ENCODE measurements around the gene RBPJ.
"Not testable (repeated sequence)": the region's sequence is repeated elsewhere in the genome, so short reads cannot be mapped to it uniquely, and the experiment has no call there.

RBPJ gene

DNA sequence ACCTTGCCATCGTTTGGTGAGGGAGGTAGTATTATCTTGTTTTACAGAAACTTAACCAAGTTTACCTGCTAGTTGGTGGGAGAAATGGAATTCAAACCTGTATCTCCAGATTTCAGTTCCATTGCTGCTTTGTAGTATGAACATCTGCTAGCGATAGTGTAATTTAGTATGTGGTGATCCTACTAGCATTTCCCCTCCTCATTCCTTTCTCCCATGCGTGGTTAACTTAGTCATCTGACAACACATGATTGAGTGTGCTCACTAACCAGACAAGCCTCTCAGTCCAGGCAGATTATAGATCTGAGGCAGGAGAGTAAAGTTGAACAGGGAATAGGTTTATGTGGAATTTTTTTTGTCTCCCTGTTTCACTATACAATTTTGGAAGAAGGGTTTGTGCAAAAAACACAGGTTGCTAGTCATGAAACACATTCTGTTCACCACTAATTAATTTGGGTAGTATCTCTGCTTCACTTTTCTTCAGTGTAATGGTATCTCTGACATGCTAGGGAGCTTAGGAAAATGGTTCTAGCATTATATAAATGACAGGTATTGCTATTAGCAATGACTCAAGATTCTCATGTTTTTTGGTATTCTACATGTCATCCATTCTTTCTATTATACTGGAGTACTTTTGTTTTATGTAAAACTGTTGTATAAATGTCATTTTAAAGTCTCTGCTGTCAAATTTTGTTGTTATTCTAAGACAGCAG is 21.7 kb downstream of the RBPJ start:
- DNase-seq (ENCODE audit: low spot score) = peak; percentile 87

DNA sequence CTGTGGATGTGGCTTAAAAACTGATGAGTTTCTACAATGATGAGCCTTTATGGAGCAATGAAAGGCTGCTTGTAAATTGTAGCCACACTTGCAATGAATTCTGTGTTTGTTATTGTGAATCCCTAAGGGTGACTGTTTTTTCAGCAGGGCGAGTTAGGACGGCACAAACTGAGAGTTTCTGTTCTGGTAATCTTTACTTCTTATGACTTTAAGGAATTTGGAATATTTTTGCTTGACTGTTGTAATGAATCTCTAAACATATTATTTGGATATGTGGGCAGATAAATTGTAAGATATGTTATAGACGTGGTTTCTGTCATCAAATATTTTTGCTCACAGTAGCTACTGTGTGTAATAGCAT is 22.2 kb downstream of the RBPJ start:
- DNase-seq (ENCODE audit: low spot score) = peak; percentile 49

DNA sequence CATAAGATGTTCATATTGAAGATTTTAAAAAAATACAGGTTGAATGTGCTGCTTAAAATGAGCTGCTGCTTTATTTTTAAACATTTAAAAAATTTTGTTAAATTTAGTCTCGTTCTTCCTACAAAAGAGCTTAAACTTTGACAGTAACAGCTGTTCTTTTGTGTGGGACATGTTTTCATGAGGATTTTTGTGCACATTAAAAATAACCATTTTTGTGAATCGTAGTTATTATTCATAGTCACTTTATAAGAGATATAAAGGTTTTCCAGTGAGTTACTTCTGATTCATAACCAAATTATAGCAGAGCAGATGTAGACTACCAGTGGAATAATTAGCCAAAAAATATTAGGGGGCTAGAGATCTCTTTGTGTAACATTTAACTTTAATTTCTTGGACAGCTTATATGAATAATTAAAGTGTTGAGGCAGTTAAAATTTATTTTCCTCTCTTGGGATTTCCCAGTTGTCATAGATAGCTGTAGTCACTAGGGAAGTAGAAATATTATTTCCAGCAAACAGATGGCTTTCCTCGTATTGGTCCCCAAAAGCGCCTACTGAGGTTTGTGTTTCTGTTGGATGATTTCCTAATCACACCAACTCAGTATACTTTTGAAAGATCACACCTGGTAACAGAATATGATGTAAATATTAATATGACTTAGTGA is 24.2 kb downstream of the RBPJ start:
- DNase-seq (ENCODE audit: low spot score) = no peak

DNA sequence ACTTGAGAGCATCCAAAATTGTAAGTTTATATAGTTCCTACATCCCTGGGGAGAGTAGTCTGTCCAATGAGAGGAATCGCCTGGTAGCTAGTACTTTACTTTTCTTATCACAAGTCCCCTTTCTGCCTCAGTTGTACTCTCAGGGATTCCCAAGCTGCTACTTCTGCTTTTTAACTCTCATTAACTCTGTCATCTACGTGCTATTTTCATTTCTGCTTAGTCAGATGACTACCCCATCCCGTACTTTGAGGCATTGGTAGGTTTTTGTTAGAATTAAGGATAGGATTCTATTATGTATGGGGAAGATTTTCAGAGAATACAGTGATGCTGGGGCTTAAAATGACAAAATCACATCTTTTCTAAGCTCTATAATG is 24.7 kb downstream of the RBPJ start:
- DNase-seq (ENCODE audit: low spot score) = no peak

DNA sequence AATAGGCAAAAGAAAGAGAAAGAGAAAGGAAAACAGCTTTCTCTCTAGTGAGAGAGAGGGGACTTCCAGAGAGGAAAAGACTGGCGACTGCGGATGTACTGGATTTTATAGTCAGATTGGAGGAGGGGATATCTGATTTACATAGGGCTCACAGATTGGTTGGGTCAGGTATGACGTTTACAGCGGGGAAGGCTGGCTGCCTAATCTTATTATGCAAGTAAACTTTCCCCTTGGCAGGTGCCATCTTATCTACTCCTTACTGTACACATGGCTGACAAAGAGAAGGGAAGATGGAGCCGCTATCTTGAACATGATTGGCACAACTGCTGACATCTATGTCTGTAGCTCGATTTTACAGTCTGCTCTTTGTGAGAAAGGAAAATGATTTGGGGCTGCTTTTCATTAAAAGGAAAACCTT is 25.4 kb downstream of the RBPJ start:
- peak; percentile 53 for DNase-seq (ENCODE audit: low spot score)

DNA sequence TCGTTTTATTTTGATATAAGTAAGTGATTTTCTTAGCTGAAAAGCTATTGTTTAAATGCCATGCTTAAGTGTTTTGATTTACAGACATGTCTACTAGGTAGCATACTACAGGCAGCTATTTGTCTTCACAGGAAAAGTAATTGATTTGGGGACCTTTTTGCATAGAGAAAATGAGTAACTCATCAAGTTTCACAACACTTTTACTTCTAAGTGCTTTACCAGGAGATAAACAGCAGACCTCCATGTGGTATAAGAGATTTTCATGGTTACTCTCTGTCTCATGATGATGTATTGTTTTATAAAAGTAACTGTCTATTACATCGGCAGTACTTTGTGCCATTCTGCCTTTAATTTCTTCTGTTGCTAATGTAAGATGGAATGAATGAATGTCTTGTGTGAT is 28.7 kb downstream of the RBPJ start:
- DNase-seq (ENCODE audit: low spot score) = no peak

DNA sequence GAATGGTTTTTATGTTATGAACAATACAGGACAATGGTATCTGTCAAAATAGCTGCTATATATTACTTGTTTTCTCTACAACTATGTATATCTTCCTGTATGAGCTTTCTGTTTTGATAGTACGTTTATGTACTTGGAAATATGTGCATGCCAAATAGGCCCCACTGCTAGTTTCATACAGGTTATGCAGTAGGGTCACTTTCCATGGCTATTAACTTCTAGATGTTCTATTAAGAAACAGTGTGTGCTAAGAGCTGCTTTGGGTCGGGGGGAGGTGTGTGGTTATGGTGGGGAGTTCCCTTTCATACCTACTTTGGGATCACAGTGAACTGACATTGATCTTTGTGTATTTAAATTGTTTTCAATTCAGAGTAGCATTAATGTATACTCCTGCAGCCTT is 30.9 kb downstream of the RBPJ start:
- DNase-seq (ENCODE audit: low spot score) = no peak

DNA sequence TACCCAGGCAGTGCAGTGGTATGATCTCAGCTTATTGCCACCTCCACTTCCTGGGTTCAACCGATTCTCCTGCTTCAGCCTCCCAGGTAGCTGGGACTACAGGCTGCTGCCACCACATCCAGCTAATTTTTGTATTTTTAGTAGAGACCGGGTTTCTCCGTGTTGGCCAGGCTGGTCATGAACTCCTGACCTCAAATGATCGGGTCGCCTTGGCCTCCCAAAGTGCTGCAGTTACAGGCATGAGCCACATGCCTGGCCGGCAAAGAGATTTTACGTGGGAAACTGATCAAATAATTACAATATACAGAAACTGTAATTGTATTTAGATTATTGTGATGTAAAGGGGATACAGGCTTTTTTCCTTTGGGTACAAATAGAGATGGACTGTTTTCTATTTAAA is 33.7 kb downstream of the RBPJ start:
- no peak for DNase-seq (ENCODE audit: low spot score)

DNA sequence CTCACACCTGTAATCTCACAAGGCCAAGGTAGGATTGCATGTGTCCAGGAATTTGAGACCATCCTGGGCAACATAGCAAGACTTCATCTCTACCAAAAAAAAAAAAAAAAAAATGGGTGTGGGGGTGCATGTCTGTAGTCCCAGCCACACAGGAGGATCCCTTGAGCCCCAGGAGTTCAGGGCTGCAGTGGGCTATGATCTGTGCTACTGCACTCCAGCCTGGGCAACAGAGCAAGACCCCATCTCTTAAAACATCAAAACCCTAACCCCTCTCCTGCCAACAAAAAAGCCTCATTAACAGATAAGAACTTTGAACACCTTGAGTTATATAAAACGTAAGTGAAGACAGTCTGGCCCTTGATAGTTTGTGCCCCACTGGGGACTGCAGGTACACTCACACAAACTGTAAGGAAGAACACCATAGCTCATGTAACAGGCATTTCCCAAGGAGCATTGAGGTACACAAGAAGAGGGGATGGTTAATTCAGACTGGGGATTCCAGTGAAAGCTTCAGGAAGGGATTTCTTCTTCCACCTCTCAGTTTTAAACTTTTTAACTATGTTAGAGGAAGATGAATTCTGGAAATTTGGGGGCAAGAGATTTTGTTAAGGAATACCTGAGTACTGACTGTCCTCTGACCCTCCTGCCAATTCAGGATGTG is 34.7 kb downstream of the RBPJ start:
- DNase-seq (ENCODE audit: low spot score) = no peak

DNA sequence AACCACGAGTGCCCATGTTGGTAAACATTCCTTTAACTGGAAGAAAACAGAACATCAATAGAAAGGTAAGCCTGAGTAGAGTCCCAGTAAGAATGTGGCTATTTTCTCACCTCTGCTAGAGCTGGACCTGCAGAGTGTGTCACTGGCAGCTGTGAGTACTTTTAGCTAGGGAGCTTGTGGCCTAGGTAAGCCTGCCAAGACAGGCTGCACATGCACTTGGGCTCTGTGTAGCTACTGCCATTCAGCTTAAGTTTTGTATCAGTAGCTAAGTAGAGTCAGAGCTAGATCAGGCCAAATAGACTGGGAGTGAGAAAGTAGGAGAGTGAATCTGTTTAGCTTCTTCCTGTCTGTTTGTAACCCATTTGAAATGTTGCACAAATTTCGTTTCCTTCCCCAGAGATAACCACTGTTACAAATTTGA is 35.3 kb downstream of the RBPJ start:
- no peak for DNase-seq (ENCODE audit: low spot score)

DNA sequence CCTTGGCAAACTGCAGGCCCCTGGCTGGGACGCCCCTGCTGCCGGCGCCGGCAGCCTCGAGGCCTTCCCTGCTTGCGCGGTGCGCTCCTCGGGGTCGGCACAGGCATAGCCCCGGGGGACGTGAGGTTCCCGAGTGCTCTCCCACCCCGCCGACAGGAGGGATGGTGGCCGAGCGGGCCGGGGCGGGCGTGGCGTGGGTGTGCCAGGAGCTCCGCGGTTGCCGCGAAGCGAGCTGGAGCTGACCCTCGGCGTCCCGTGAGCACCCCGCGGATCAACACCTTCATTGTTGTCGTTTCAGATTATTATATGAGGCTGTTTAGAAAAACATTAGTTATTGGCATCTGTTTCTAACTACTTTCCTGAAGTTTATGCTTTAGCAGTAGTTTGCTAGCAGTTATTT is 38.7 kb downstream of the RBPJ start:
- not testable (repeated sequence) for DNase-seq (ENCODE audit: low spot score)

DNA sequence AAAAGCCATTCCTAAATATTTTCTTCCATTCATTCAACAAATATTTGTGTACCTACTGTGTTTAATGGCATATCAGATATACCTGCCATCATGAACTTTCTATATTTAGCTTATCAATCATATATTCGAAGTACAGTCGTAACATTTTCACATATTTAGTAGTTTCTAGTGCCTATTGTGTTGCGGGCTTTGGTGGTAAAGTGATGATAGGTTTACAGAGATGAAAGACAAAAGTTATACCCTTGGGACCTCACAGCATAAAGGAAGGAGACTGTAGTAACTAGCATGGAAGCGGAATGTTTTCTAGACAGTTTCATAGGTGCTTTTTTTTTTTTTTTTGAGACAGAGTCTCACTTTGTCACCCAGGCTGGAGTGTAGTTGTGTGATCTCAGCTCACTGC is 39.5 kb downstream of the RBPJ start:
- no peak for DNase-seq (ENCODE audit: low spot score)

DNA sequence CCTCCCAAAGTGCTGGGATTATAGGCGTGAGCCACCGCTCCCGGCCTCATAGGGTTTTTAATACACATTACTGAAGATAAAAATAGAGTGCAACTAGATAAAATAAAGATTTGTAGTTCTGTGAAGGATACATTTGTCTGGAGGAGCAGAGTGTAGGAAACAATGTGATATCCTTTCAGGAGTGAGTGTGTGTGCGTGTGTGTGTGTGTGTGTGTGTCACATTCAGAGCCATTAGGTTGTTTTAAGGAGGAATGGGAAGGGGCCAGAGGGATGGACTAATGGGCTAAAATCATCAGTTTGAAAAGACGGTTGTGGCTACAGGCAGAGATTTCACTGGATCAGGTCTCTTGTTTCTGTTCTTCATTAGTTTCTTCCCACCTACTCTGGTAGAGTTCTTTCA is 40.0 kb downstream of the RBPJ start:
- DNase-seq (ENCODE audit: low spot score) = no peak

DNA sequence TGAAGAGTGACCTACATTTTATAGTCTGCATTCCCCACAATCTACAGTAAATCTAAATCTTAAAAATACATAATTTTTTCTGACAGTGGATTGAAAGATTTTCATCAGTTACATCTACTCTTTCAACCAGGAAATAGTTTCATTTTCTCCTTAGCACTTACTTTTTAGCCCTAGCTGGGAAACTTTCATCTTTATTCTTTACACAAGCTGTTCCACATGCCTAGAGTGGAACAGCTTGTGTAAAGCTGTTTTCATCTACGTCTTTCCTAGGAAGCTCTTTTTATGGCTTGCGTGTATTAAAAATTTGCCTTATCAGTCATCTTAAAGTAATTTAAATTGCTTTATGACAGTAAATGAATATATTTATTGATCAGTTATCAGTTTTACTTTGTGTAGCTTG is 40.5 kb downstream of the RBPJ start:
- DNase-seq (ENCODE audit: low spot score) = no peak

DNA sequence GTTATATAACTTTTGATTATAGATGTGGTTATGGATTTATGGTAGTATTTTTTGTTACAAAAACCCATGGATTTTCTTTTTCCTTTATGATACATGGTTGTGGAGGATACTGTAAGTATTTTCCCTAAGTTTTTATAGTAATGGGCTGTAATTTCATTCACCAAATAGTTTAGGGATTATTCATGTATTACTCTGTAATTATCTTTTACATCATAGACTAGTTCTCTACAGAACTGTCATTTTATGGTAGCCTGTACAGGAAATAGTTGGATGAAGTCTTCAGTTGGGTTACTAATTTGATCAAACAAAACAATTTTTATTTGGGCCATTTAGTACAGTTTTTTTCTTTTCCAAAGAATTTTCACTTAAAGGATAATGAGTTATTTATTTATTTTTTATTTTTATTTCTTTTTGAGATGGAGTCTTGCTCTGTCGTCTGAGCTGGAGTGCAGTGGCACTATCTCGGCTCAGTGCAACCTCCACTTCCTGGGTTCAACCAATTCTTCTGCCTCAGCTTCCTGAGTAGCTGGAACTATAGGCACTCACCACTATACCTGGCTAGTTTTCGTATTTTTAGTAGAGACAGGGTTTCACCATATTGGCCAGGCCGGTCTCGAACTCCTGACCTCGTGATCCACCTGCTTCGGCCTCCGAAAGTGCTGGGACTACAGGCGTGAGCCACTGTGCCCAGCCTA is 42.1 kb downstream of the RBPJ start:
- no peak for DNase-seq (ENCODE audit: low spot score)

DNA sequence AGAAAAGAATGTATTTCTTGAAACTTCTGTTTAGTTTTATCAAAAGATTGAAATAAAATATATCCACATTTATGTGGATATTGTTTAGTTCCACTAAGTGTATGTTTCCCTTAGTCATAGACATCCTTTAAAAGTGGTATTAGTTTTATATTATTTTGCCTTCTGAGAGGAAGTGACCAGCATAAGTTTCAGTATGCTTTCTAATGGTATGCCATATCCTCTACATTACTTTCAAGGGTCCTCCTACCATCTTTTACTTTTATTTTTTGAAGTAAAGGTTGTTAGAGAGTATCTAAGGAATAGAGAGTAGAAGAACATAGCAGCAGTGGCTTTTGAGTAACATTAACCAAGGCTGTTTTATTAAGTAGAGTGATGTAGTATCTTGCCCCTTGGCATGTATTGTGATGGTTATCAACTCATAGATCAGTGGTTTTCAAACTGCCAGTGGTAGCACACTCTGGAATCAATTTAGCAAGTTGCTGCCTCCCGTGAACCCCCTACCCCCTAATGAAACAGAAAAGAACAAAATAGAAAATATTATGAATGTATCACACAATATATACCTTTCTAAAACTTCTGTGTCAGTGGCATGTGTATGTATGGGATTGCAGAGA is 44.8 kb downstream of the RBPJ start:
- no peak for DNase-seq (ENCODE audit: low spot score)

DNA sequence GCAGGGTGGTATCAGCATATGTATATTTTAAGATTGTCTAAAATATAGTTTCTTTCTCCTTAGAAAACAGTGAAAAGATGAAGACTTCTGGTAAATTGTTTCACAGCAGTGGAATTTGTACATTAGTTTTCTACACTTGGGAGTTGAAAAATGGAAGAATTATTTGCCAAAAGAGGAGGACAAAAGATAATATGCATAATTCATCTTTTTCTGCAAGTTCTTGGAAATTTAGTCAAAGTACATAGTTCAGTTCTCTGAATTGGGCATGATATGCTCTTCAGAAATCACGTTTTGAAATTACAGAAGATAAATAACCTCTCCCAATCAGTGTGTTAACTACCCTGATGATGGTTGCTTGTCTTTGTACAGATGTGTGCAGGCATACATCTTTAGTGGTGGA is 47.0 kb downstream of the RBPJ start:
- no peak for DNase-seq (ENCODE audit: low spot score)

DNA sequence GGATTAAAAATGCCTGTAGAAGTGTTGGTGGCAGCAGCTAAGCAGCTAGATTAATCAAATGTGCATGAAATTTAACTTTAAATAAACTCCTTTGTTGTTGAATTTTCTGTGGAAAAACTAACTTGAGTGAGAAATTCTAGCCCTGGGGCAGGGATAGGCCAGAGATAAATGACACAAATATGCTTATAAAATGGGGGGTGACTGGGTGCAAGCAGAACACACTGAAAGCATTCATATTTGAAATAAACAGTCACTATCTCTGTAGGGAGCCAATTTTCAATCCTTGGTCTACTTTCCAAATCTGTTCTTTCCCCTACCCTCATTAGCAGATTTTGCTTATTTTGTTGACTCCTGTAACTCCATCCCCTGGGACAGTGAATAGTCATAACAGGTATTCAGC is 47.9 kb downstream of the RBPJ start:
- no peak for DNase-seq (ENCODE audit: low spot score)

DNA sequence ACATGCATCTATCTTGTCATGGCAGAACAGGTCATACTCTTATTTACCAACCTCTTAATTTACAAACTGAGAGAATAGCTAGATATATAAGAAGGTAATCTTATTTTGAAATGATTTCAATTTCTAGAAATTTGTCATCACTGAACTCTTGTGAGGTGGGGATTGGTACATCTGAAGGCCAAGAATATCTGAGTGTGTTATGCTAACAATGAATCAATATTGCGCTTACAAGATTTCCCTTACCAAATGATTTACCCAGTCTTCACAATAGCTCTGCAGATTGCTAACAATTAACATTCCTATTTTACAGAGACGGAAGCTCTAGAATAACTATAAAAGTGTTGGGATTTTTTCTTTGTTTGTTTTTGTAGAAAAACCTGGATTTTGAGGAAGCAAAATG is 48.3 kb downstream of the RBPJ start:
- no peak for DNase-seq (ENCODE audit: low spot score)

DNA sequence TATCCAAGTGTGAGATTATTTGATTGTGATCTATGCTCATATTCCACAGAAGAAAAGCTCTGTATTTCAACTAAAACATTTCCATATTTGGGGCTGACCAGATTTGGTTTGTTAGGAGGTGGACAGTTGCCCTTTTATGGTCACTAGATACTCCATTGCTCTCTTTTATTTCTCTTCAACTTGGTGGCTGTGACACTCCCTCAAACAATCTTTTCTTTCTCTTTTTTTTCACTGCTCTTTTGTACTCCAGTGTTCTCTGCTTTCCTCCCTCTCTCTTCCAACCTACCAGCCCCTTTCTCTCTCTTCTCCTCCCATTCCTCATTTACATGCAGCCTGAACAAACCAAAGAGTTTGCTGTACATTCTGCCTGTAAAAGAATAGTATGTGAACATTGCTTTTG is 48.8 kb downstream of the RBPJ start:
- no peak for DNase-seq (ENCODE audit: low spot score)

DNA sequence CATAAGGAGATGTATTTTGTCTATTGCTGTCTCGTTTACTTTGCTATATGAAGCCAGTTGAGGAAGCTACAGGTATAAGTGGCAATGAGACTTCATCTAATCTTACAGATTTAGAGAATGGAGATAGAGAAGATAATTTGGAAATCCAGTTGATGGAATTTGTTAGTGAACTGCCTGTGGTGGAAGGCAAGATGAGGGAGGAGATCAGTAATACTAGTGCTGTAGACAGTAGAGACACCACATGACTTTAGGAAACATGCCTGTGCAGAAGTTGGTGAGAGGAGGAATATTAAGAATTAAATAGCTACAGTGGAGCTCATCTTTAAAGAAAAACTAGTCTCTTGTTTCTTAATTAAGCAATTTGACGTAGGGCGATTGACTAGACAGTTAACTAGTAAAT is 51.3 kb downstream of the RBPJ start:
- no peak for DNase-seq (ENCODE audit: low spot score)

DNA sequence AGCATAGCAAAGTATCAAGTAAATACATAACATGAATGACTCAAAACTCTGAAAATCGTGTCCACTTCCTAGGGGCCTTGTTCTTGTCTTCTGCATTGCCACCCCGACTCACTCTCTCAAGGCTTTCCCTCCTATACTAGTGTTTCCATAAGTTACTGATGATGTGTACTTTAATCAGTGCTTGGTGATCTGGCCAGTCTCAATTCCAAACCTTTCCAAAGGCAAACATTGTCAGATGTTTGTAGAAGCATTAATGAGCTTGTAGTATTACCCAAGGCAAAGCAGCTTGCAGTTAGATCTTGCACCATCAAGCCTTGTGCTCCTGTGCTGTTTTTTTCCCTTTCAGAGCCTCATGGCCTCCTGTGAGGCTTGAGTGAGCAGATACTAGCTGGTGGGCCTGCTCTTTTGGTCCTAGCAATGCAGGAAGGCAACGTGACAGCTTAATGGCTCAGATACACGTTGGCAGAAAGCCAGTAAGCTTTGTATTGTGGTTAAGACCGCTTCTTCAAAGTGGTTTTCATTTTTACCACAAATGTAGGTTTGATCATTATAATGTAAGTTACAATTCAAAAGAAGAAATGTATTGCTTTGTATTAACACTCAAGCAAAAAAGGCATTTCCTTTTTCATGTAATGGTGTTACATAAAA is 51.8 kb downstream of the RBPJ start:
- DNase-seq (ENCODE audit: low spot score) = no peak
